Mesothelial cell of epicardium (in vitro differentiated cells): ENCODE results near the gene ADAM15. TPM values are rescaled to one million over a fixed set of nuclear protein-coding genes. Genes with fewer than 3 reads are reported as not detected.

Experiments used
- DNase-seq, 2 experiments: peaks; one replicate each; pipeline ENCODE4 v3.0.0; 2021; ENCODE audit warnings: low spot score in 2 of 2; ENCODE audit not compliant: unreplicated experiment in 2 of 2
- H3K27ac Mint-ChIP-seq: 2 replicates; pipeline ENCODE4 v1.8.0; 2021; ENCODE audit warnings: mixed read lengths
- H3K27me3 Mint-ChIP-seq: 2 replicates; pipeline ENCODE4 v1.8.0; 2021; ENCODE audit warnings: low read depth, mixed read lengths
- H3K36me3 Mint-ChIP-seq: 2 replicates; pipeline ENCODE4 v1.8.0; 2021; ENCODE audit warnings: mixed read lengths
- H3K4me1 Mint-ChIP-seq: 2 replicates; pipeline ENCODE4 v1.8.0; 2021; ENCODE audit warnings: mixed read lengths
- H3K4me3 Mint-ChIP-seq: 2 replicates; pipeline ENCODE4 v1.8.0; 2021; ENCODE audit warnings: mild to moderate bottlenecking, moderate library complexity, mixed read lengths
- H3K9me3 Mint-ChIP-seq: 2 replicates; pipeline ENCODE4 v1.8.0; 2021; ENCODE audit warnings: mixed read lengths
- CTCF ChIP-seq: fragments of 200-600 bp; sonication (generic); IDR thresholded peaks from one replicate; pipeline ENCODE4 v1.5.0; 2021; ENCODE audit warnings: antibody characterized with exemption; ENCODE audit not compliant: unreplicated experiment
- total RNA-seq: library from RNA; stranded (reverse); gene quantifications from 3 replicates; pipeline ENCODE4 v1.2.1, GENCODE V29; 2021

Gene ADAM15
- total RNA-seq, 1 donor from 2014 or later: 36.1 TPM

GRCh38 chr1:155077758-155078445, 26.8 kb downstream of the ADAM15 start:
- Mint-ChIP-seq H3K27ac (no peak overlapping the region), H3K27me3 (peaks cover 39% of the 10 kb centered on the region), H3K36me3 (no peaks in the 10 kb centered on the region), H3K9me3 (no peaks in the 10 kb centered on the region), H3K4me1 (peaks cover 30% of the 10 kb centered on the region), H3K4me3 (peak overlapping the region; percentile 81)
- no peak for DNase-seq
- TF ChIP-seq CTCF: no peak

GRCh38 chr1:155078469-155079209, 27.5 kb downstream of the ADAM15 start, which contains the start of gene EFNA3:
Gene EFNA3, plus strand, starts transcription at chr1:155078837. Its CDS starts 105 bp downstream, at chr1:155078942.
- Mint-ChIP-seq H3K27ac (peak within 1 kb of the TSS; percentile 14), H3K4me3 (peak within 1 kb of the TSS; percentile 81), H3K4me1 (peaks cover 33% of the 10 kb centered on the region), H3K9me3 (no peaks in the 10 kb centered on the region), H3K27me3 (peaks cover 40% of the 10 kb centered on the region), H3K36me3 (no peaks in the 10 kb centered on the region)
- peak; percentile 80 to 89 for DNase-seq
- no peak for TF ChIP-seq CTCF

- H3K9me3 Mint-ChIP-seq: no peaks in the 10 kb centered on the region
- H3K4me1 Mint-ChIP-seq: peaks cover 38% of the 10 kb centered on the region
- no peaks in the 10 kb centered on the region for H3K36me3 Mint-ChIP-seq
- H3K27ac Mint-ChIP-seq: peak overlapping the region; percentile 14
- TF ChIP-seq CTCF: no peak
- H3K4me3 Mint-ChIP-seq: peak overlapping the region; percentile 81
- peaks cover 43% of the 10 kb centered on the region for H3K27me3 Mint-ChIP-seq
- no peak for DNase-seq
Observed at GRCh38 chr1:155079210-155079486, 28.0 kb downstream of the ADAM15 start.

- Mint-ChIP-seq H3K27me3 (peaks cover 43% of the 10 kb centered on the region), H3K27ac (peak overlapping the region; percentile 14), H3K4me1 (peaks cover 43% of the 10 kb centered on the region)
Observed at GRCh38 chr1:155079487-155080311, 28.6 kb downstream of the ADAM15 start.

More at GRCh38 chr1:155079487-155080311, 28.6 kb downstream of the ADAM15 start:
- no peaks in the 10 kb centered on the region for H3K36me3 Mint-ChIP-seq
- no peak for DNase-seq
- no peaks in the 10 kb centered on the region for H3K9me3 Mint-ChIP-seq
- no peak for TF ChIP-seq CTCF
- peak overlapping the region; percentile 81 for H3K4me3 Mint-ChIP-seq
